Measurements from ENCODE around the gene USP54.

The USP54 gene

GRCh38 chr10:73456187-73456890 is 134.8 kb downstream of the USP54 start:
- DNase-seq, result no peak

- DNase-seq, result no peak
Observed at GRCh38 chr10:73449113-73449512, 142.0 kb downstream of the USP54 start.

- no peak for DNase-seq
Observed at GRCh38 chr10:73448384-73448783, 142.8 kb downstream of the USP54 start.
